GM23248 (cell line): ENCODE data around the gene CELSR1. TPM values are rescaled to one million over a fixed set of nuclear protein-coding genes. Genes with fewer than 3 reads are reported as not detected.

ENCODE experiments used
- DNase-seq: peaks from one replicate; pipeline ENCODE4 v3.0.0-alpha.2; 2015
- H2AFZ ChIP-seq: fragments of 200-600 bp; sonication (generic); 2 replicates; pipeline ENCODE4 v1.6.1; 2016; ENCODE audit warnings: antibody characterized with exemption
- H3F3A ChIP-seq: fragments of 200-600 bp; sonication (generic); 2 replicates; pipeline ENCODE4 v1.6.1; 2016; ENCODE audit warnings: mild to moderate bottlenecking, antibody characterized with exemption, mixed run types; ENCODE audit not compliant: insufficient read depth
- H3K27ac ChIP-seq: fragments of 200-600 bp; sonication (generic); 2 replicates; pipeline ENCODE4 v1.5.1; 2016; ENCODE audit warnings: mild to moderate bottlenecking
- H3K27me3 ChIP-seq: fragments of 200-600 bp; sonication (generic); replicated peaks from 2 replicates; pipeline ENCODE4 v1.6.1; 2016; ENCODE audit warnings: mild to moderate bottlenecking; ENCODE audit not compliant: insufficient read depth
- H3K36me3 ChIP-seq: fragments of 200-600 bp; sonication (generic); 2 replicates; pipeline ENCODE4 v1.6.1; 2016; ENCODE audit warnings: low read depth, mild to moderate bottlenecking
- H3K4me1 ChIP-seq: fragments of 200-600 bp; sonication (generic); 2 replicates; pipeline ENCODE4 v1.6.1; 2016; ENCODE audit warnings: mild to moderate bottlenecking; ENCODE audit not compliant: insufficient read depth
- H3K4me2 ChIP-seq: fragments of 200-600 bp; sonication (generic); one replicate; pipeline ENCODE4 v1.6.1; 2016; ENCODE audit warnings: mild to moderate bottlenecking; ENCODE audit not compliant: unreplicated experiment
- H3K4me3 ChIP-seq: fragments of 200-600 bp; sonication (generic); 2 replicates; pipeline ENCODE4 v1.5.1; 2016; ENCODE audit warnings: mild to moderate bottlenecking
- H3K79me2 ChIP-seq: fragments of 200-600 bp; sonication (generic); 2 replicates; pipeline ENCODE4 v1.6.1; 2016; ENCODE audit warnings: mild to moderate bottlenecking; ENCODE audit not compliant: insufficient read depth
- H3K9ac ChIP-seq: fragments of 200-600 bp; sonication (generic); 2 replicates; pipeline ENCODE4 v1.6.1; 2016; ENCODE audit warnings: mild to moderate bottlenecking
- H3K9me2 ChIP-seq: fragments of 200-600 bp; sonication (generic); 2 replicates; pipeline ENCODE4 v1.6.1; 2016; ENCODE audit warnings: mixed run types, mild to moderate bottlenecking, moderate library complexity; ENCODE audit not compliant: insufficient read depth
- H3K9me3 ChIP-seq: fragments of 200-600 bp; sonication (generic); one replicate; pipeline ENCODE4 v1.6.1; 2017; ENCODE audit warnings: low read depth
- H4K20me1 ChIP-seq: fragments of 200-600 bp; sonication (generic); 2 replicates; pipeline ENCODE4 v1.6.0; 2016; ENCODE audit not compliant: insufficient read depth
- EZH2 ChIP-seq: fragments of 200-600 bp; sonication (generic); IDR thresholded peaks from 2 replicates; pipeline ENCODE4 v1.6.1; 2018; ENCODE audit warnings: antibody characterized with exemption, mild to moderate bottlenecking; ENCODE audit not compliant: insufficient read depth, poor library complexity, severe bottlenecking
- EZH2phosphoT487 ChIP-seq: fragments of 200-600 bp; sonication (generic); IDR thresholded peaks from 2 replicates; pipeline ENCODE4 v1.6.1; 2018; ENCODE audit warnings: antibody characterized with exemption, moderate library complexity, mild to moderate bottlenecking, low read depth; ENCODE audit not compliant: insufficient read depth
- WGBS, 2 experiments: methylation state at CpG; one replicate each; pipeline ENCODE4 v1.1.6; 2015 to 2017; ENCODE audit warnings: low lambda C conversion rate in 2 of 2, low coverage in 1 of 2; ENCODE audit errors: missing lambda C conversion rate in 2 of 2; 5-methylcytosine and 5-hydroxymethylcytosine counted together
- in situ Hi-C: fragments of 300-500 bp; cut with MboI; formaldehyde crosslinking; loops from 2 replicates; pipeline ENCODE4 v1.15.0; 2020
- polyA plus RNA-seq: library from polyadenylated mRNA; unstranded; fragments of >200 nt; fragmentation: Nextera tagmentation; extraction: Ambion mirVana; gene quantifications from 2 replicates; pipeline ENCODE4 v1.2.1, GENCODE V29; 2016
- total RNA-seq: library from RNA; depleted of rRNA; stranded (reverse); fragments of >200 nt; shearing (Covaris generic); gene quantifications from 2 replicates; pipeline ENCODE4 v1.2.3, GENCODE V29; 2014

Gene CELSR1
- total and polyA plus RNA-seq, 2 experiments from 2014 or later = 0.23 to 0.54 TPM

DNA sequence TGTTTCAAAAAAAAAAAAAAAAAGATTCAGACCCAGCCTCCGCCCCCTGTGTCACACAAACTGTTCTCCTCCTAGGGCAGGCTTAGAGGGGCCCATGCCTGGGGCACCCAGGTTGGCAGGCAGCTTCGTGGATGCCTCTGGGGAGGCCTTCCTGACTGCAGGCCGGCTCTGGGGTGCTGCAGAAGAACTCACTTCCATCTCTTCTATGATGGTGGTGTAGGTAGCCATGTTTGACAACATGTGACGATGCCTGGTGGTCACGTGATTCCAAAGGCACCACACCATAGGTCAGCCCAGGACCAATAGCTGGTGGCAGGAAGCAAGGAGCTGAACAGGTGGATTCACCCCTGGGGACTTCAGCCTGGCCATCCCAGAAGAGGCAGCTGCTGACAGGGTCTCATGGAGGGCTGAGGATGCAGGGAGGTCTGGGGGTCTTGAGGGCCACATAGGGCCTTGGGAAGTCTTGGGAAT is 24.1 kb upstream of the CELSR1 start:
- TF ChIP-seq EZH2 (no peak), EZH2phosphoT487 (no peak)

DNA sequence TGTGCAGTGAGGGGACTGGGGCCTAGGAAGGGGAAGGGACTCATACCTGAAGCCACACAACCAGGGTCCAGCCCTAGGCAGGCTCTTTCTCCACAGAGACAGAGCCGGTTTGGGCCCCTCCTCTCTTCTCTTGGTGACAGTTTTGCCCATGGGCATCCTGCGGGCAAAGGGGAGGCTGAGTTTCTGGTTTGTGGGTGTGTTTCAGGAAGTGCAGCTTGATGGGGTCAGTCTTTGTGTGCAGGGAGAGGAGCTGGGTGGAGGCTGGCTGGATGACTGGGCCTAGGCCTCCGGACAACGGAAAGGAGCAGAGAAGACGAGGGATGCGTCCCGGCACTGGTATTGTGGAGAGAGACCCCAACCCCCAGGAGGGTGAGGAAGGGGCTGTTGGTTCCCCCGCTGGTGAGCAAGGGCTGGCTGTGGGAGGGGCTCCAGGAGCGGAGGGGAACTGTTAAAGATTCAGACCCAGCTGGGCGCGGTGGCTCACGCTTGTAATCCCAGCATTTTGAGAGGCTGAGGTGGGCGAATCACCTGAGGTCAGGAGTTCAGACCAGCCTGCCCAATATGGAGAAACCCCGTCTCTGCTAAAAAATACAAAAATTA is 23.4 kb upstream of the CELSR1 start:
- Histone ChIP-seq H3K36me3 (no peaks in the 10 kb centered on the region), H4K20me1 (no peaks in the 10 kb centered on the region), H3K27me3 (no peaks in the 10 kb centered on the region), H3K9me3 (no peaks in the 10 kb centered on the region), H3K4me1 (no peaks in the 10 kb centered on the region), H3K4me3 (no peak overlapping the region), H3K27ac (no peak overlapping the region), H3K9ac (no peak overlapping the region), H3K9me2 (no peaks in the 10 kb centered on the region), H3K4me2 (no peak overlapping the region), H3K79me2 (no peaks in the 10 kb centered on the region), H3F3A (no peaks in the 10 kb centered on the region), H2AFZ (no peak overlapping the region)
- no peak for DNase-seq
- TF ChIP-seq EZH2 = no peak
- TF ChIP-seq EZH2phosphoT487 = no peak
- in situ Hi-C loops = no loop called here
- WGBS, 2 experiments = 89 to 92% methylated on average over 14 of the region's 14 CpGs

More for the DNA sequence above, 24.1 kb upstream of the CELSR1 start:
- no peaks in the 10 kb centered on the region for H3K79me2 ChIP-seq
- in situ Hi-C loops = no loop called here
- no peak overlapping the region for H3K4me2 ChIP-seq
- H3K27me3 ChIP-seq = no peaks in the 10 kb centered on the region
- H3K36me3 ChIP-seq = no peaks in the 10 kb centered on the region
- H2AFZ ChIP-seq = peak overlapping the region; percentile 56; the same call in 1 of the 2 replicates
- no peaks in the 10 kb centered on the region for H3K4me1 ChIP-seq
- H3K9me2 ChIP-seq = no peaks in the 10 kb centered on the region
- no peaks in the 10 kb centered on the region for H3F3A ChIP-seq
- no peak overlapping the region for H3K27ac ChIP-seq
- no peak for DNase-seq
- H4K20me1 ChIP-seq = no peaks in the 10 kb centered on the region
- no peak overlapping the region for H3K4me3 ChIP-seq
- 69 to 71% methylated on average over 5 of the region's 5 CpGs for WGBS, 2 experiments
- no peaks in the 10 kb centered on the region for H3K9me3 ChIP-seq
- H3K9ac ChIP-seq = no peak overlapping the region

DNA sequence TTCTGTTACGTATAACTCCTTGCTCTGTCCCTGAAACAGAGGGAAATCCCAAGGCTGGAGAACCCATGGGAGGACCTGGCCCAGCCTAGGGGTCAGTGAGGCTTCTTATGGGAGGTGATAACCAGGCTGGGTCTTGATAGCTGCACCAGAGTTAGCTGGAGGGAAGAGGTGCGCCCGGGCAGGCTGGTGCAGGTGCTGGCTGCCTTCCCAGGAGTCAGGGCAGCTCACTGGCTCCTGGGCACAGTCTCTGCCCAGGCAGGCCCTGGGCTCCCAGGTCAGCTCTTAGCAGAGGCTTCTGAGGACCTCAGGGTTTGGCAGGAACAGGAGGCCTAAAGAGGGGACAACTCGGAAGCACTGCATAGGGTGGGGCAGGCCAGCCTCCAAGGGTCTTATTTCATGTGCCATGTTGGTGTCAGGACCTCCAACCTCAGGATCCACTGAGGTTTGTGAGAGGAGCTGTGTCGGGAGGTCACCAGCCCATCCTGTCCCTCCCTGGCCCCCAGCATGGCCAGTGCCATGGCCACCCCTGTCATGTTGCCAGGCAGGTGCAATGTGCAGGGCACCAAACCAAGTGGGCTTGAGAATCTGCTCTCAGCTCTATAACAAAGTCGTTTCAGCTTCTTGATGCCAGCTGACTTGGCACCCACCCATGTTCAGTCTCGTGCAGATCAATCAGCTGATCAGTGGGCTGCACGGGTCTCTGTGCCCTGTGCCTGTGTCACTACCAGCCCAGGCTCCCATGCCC is 20.5 kb upstream of the CELSR1 start:
- in situ Hi-C loops = no loop called here

DNA sequence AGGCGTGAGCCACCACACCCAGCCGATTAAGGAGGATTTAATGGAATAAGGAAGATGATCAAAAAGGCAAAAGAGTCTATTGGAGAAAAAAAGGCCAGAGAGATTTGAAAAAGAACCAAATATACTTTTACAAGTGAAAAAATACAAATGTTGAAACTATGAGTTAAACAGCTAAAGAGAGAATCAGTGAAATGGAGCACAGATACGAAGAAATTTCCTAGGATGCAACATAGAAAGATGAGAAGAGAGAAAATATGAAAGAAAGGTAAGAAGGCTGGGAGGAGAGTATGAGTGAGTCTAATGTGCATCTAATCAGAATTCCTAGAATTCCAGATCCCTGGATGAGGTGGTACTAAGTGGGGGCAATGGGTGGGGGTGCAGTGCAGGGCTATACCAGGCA is 19.4 kb upstream of the CELSR1 start:
- Histone ChIP-seq H2AFZ (no peak overlapping the region), H3K36me3 (no peaks in the 10 kb centered on the region), H3K9ac (no peak overlapping the region), H3K4me3 (no peak overlapping the region), H3K27me3 (no peaks in the 10 kb centered on the region), H3K79me2 (no peaks in the 10 kb centered on the region), H3K4me1 (no peaks in the 10 kb centered on the region), H4K20me1 (no peaks in the 10 kb centered on the region), H3K9me2 (no peaks in the 10 kb centered on the region), H3K9me3 (no peaks in the 10 kb centered on the region), H3K27ac (no peak overlapping the region), H3K4me2 (no peak overlapping the region), H3F3A (no peaks in the 10 kb centered on the region)
- no peak for DNase-seq
- in situ Hi-C loops = no loop called here
- 76 to 87% methylated on average over 3 of the region's 3 CpGs for WGBS, 2 experiments
- TF ChIP-seq EZH2phosphoT487 (no peak), EZH2 (no peak)

More for the DNA sequence above, 20.5 kb upstream of the CELSR1 start:
- Histone ChIP-seq H3K4me1 (no peaks in the 10 kb centered on the region), H3K27ac (no peak overlapping the region), H4K20me1 (no peaks in the 10 kb centered on the region), H3F3A (no peaks in the 10 kb centered on the region), H3K9me2 (no peaks in the 10 kb centered on the region), H3K36me3 (no peaks in the 10 kb centered on the region), H3K27me3 (no peaks in the 10 kb centered on the region), H3K79me2 (no peaks in the 10 kb centered on the region), H2AFZ (no peak overlapping the region), H3K4me2 (no peak overlapping the region), H3K9me3 (no peaks in the 10 kb centered on the region), H3K4me3 (no peak overlapping the region), H3K9ac (no peak overlapping the region)
- no peak for TF ChIP-seq EZH2
- TF ChIP-seq EZH2phosphoT487 = no peak
- no peak for DNase-seq
- WGBS, 2 experiments = 49 to 55% methylated on average over 8 of the region's 8 CpGs
